Right lobe of liver (tissue), 4 donors: Measurements from ENCODE around the gene PTPRD.

Experiments
- POLR2A ChIP-seq: fragments of 450-650 bp; IDR thresholded peaks from one replicate; pipeline ENCODE4 v1.6.1; 2017; ENCODE audit warnings: antibody characterized with exemption, mild to moderate bottlenecking
- TF ChIP-seq, protein P1 (sequence below), 4 donors: fragments of 200-600 bp in 3 of 4; fragments of 450-650 bp in 1 of 4; IDR thresholded peaks; one replicate each; pipeline versions ENCODE4 v1.5.1 to v1.8.0; 2016 to 2022; ENCODE audit warnings: antibody characterized with exemption in 4 of 4, mild to moderate bottlenecking in 2 of 4
- donor health status: DM: no; HTN: no; CAD: no.
- donor health status: DM: no; HTN: no; CAD: no.
- donor health status: DM: no; HTN: yes; CAD: no.

GRCh38 chr9:8366161-8366926, 2246.5 kb downstream of the PTPRD start:
- TF ChIP-seq, protein P1, sequence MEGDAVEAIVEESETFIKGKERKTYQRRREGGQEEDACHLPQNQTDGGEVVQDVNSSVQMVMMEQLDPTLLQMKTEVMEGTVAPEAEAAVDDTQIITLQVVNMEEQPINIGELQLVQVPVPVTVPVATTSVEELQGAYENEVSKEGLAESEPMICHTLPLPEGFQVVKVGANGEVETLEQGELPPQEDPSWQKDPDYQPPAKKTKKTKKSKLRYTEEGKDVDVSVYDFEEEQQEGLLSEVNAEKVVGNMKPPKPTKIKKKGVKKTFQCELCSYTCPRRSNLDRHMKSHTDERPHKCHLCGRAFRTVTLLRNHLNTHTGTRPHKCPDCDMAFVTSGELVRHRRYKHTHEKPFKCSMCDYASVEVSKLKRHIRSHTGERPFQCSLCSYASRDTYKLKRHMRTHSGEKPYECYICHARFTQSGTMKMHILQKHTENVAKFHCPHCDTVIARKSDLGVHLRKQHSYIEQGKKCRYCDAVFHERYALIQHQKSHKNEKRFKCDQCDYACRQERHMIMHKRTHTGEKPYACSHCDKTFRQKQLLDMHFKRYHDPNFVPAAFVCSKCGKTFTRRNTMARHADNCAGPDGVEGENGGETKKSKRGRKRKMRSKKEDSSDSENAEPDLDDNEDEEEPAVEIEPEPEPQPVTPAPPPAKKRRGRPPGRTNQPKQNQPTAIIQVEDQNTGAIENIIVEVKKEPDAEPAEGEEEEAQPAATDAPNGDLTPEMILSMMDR (IDR thresholded peaks at IDR 0.05), result no peak
- no peak for TF ChIP-seq POLR2A
